Activated CD4-positive, alpha-beta T cell treated with anti-CD3 and anti-CD28 coated beads, Interleukin-2, amount 50 U/mL, for 4 hours (primary cell): ENCODE data around the gene MYO18B.

Experiments
- DNase-seq, 2 experiments: peaks; one replicate each; pipeline ENCODE4 v3.0.0-alpha.2; 2020

MYO18B gene

DNA sequence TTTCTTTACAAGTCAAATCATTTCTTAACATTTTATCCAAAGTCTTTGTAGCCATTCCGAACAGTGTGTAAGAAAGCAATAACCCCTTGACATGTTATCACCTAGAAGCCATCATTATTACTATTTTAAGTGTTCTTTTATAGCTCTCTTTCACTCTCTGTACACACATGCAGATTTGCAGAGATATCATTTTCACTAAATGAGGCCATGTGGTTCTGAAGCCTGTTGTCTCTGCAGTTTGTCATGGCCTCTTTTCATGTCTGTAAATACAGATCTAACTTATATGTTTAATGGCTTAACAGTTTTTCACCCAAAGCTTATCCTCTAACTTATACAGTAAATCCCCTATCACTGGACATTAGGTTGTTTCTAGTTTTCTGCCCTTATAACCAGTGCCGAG is 166.8 kb downstream of the MYO18B start:
- DNase-seq, result no peak

GRCh38 chr22:25909614-25910387 is 167.8 kb downstream of the MYO18B start:
- DNase-seq, result no peak

DNA sequence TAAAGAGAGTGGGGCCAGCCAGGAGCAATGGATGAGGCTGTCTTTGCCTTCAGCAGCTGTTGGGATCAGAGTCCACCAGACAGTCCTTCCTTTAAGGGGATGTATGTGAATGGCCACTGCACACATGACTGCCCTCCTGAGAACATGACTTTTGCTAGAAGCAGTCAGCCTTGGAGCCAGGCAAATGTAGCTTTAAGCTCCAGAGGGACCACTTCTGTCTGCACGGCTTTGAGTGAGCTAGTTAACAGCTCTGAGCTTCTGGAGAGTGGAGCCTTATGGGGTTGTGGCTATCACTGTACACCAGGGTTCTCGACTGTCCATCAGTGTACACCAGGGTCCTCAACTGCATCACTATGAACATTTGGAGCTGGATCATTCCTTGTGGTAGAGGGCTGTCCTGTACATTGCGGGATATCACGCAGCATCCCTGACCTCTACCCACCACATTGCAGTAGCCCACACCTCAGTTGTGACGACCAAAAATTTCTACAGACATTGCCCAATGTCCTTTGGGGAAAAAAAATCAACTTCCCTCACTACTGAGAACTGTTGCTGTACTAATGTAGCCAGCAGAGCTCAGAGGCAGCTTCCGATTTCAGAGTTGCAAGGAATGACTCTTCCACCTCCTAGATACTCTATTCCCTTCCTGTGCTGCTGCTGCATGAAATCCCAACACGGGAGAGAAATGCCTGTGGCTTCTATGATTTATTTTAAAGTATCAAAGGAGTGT is 169.4 kb downstream of the MYO18B start:
- DNase-seq, result no peak

DNA sequence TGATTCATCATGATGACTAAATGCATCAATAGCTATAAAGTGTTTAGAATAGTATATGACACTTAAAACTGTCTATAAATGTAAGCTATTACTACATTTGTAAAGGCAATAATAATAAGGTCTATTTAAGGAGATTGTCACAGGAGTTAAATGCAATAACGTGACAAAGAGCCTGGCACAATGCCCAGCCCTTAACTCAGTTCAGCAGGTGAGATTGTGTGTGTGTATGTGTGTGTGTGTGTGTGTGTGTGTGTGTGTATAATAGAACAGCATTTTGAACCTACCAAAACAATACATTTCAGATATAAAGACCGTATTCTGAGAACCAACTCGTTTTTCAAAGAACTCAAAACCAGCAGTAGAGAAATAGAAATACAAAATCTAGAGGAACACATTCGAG is 177.5 kb downstream of the MYO18B start:
- no peak for DNase-seq

DNA sequence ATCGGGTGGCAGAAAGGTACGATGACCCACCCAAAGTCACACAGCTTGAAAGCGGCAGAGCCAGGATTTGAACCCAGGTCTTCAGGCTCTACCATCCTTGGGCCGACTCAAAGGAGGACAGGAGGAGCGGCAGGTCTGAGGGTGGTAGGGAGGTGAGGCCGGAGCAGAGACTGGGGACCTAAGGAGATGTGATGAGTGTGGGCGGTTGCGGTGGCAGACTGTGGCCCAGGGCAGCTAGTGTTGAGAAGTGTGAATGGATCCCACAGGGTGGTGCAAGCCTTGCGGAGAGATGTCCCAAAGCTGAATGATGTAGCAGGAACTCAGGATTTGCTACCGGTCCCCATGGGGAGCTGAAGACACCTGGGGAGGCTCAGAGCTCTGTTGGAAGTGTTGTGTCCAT is 180.2 kb downstream of the MYO18B start:
- DNase-seq, result no peak

DNA sequence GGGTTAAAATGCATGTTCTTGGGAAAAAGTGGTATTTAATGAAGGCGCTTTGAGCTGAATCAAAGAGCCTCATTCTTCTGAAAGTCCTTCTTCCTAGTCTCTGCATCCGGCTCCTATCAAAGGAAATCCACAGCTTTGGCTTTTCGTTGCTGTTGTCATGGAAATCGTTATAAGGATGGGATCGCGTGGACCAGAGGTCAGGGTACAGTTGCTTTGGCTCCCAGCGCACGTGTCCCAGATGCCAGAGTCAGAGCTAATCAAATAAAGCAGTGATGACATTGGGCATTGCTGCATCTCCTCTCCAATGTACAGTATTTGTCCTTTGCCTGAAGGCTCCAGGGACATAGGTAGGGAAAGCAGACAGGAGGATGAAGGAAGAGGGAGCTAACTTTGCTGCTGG is 181.9 kb downstream of the MYO18B start:
- no peak for DNase-seq

GRCh38 chr22:25928038-25928437 is 186.1 kb downstream of the MYO18B start:
- no peak for DNase-seq

- no peak for DNase-seq
Observed at GRCh38 chr22:25929321-25929878, 187.4 kb downstream of the MYO18B start.

DNA sequence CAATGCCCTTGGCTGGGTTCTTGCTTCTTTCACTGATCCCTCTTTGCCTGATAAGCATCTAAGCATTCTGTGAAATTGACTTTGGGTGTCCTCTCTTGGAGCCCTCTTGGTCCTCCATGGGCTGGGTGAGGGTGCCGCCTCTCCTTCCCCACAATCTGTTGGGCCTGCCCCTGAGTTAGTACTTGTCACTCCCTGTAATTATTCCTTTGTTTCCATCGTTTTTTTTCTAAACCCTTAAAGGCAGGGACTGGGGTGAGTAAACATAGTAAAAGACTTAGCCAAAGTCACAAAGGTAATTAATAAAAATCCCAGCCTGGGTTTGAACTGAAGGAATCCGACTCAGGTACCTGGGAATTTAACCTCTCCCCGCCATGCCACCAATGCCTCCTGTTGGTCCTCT is 188.1 kb downstream of the MYO18B start:
- DNase-seq, result no peak

- no peak for DNase-seq
Observed at GRCh38 chr22:25930788-25931310, 188.9 kb downstream of the MYO18B start.

- DNase-seq, result no peak
Observed at GRCh38 chr22:25933158-25933788, 191.3 kb downstream of the MYO18B start.

GRCh38 chr22:25935266-25936058 is 193.5 kb downstream of the MYO18B start:
- DNase-seq, result no peak

- no peak for DNase-seq
Observed at GRCh38 chr22:25938151-25938550, 196.2 kb downstream of the MYO18B start.

DNA sequence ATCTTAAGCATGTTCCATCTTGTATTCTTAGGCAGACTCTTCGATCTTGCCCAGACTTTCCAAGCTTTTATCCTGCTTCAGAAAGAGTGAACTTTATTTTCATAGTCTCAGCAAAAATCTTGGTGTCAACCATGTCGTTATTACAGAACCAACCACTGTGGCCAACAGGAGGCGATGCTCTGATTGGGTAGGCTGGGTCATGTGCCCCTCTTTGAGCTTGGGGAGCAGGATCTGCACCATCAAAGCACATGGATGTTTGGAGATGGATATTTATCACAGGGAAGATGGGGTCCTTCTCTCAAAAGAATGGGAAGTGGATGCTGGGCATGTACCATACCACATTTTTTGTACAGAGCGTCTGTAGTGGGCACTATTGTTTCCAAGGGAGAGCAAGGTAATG is 197.4 kb downstream of the MYO18B start:
- DNase-seq, result no peak

DNA sequence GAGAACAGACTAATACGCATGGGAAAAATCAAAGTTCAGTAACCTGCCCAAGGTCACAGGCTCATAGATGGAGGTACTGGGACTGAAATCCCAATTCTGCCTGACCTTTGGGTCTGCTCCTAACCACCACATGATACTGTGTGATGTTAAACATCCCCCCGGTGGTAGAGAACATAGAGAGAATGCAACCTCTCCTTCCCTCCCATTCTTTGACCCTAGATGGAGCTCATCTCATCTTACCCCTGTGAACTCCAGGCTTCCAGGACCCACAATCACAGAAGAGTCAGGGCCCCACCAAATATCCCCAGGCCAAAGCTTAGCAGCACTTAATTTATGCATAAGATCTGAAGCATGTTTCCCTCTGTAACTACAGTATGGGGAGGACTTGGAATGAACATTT is 198.5 kb downstream of the MYO18B start:
- DNase-seq, result no peak

DNA sequence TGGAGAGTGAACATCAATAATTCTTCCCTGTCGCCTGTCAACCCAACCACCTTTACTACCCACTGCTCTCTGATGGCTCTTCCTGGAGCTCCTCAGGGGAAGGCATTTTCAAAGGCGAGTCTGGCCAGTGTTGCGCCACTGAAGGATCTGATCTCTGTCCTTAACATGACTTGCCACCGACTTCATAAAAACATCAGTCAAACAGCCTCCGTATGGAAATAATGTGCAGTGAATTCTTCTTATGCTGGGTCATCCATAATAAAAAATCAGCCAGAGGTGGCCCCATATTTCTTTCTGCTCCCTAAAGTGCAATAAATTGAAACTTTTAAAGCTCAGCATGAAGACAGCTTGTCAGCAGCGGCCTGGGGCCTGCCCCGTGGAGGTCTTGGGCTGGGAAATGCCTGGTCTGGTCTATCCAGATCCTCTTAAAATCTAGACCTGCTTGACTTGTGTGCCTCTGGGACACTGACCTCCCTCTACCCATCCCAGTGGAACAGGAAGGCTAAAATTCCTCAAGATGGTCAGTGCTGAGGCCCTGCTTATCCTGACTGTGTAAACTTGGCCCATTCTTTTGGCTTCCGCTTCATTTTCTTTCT is 199.5 kb downstream of the MYO18B start:
- no peak for DNase-seq

DNA sequence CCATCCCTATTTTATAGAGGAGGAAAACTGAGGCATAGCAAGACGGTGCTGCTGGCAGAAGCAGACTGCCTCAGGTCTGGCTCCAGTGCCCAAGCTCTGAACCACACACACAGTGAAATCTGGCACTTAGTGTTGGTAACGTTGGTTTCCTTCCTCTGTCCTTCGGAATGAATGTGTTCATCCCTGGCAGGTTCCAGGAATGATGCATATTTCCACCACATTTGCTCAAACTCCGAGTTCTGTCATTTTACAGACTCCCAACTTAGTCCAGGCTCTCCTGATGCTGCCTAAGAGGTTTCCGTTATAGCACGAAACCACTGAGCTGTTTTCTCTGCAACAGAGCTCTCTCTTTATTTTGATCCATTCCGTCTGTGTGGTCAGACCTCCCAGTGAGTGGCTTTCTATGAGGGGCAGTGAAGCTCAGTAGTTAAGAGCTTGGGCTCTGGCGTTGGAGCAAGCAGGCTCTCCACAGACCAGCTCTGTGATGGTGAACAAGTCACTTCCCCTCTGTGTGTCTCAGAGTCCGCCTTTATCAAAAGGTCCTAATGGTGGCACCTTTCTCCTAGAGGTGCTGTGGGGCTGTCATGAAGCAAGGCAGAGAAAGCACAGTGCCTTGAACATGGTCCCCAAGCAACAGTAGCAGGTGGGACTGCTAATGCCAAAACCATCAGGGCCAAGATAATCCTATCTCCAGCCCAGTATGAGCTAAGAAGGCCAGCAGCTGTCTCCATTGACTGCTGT is 200.3 kb downstream of the MYO18B start:
- no peak for DNase-seq

DNA sequence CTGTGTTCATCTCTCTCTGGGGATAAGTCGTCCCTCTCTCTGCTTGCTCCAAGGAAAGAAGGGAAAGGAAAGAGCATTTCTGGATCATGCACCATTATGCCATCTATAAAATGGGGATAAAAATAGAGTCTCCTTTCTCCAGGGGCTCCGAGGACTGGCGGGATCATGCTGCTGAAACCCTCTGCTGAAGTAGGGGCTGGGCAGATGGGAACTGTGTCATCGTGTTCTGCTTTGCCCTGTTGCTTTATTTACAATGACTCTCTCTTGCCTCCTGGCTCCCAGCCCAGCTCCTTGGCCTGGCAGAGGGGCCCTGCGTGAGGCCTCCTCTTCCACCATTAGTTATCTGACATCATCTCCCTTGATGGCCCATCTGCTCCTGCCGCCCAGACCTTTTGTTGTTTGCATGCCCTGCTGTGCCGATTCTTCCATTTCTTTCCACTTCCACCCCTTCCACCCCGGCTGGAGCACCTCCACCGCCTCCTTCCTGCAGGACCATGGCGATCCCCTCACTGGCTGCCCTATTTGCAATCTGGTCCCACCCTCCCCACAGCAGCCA is 200.9 kb downstream of the MYO18B start:
- DNase-seq, result no peak

- DNase-seq, result no peak
Observed at GRCh38 chr22:25950111-25950510, 208.1 kb downstream of the MYO18B start.

- no peak for DNase-seq
Observed at GRCh38 chr22:25953276-25953675, 211.3 kb downstream of the MYO18B start.

DNA sequence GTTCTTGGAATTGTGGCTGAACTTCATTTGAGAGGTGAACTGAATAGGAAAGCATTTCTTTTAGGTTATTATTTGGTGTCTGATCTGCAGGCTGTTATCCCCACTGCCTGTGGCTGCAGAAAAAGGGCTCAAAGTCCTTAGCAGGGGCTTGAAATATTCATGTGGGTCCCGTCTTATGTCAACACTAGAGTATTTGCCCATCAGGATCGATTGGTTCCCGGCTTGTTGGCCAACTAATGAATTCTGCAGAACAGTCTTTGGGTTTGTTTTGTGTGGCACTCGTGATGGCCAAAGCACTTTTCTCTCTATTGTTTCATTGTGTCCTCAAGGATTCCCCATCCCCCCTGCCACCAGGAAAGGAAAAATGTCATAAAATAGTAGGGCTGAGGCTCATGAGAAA is 211.9 kb downstream of the MYO18B start:
- no peak for DNase-seq
